Gastrocnemius medialis (tissue), 4 donors: ENCODE data around the gene KCNK3.

Source experiments
- POLR2A ChIP-seq, 2 donors: fragments of 450-650 bp; IDR thresholded peaks; one replicate each; pipeline ENCODE4 v1.6.1; 2017; ENCODE audit warnings: antibody characterized with exemption in 2 of 2, mild to moderate bottlenecking in 2 of 2, moderate library complexity in 2 of 2
- TF ChIP-seq, protein P1 (sequence below), 5 experiments: fragments of 450-650 bp in 3 of 5; fragments of 200-600 bp in 2 of 5; sonication (generic) in 2 of 5; IDR thresholded peaks in 4 of 5; conservative IDR thresholded peaks in 1 of 5; 1 replicate in 4 of 5; 2 replicates in 1 of 5; pipeline ENCODE4 v1.5.1; 2016 to 2019; ENCODE audit warnings: antibody characterized with exemption in 5 of 5, mild to moderate bottlenecking in 3 of 5, moderate library complexity in 3 of 5

DNA sequence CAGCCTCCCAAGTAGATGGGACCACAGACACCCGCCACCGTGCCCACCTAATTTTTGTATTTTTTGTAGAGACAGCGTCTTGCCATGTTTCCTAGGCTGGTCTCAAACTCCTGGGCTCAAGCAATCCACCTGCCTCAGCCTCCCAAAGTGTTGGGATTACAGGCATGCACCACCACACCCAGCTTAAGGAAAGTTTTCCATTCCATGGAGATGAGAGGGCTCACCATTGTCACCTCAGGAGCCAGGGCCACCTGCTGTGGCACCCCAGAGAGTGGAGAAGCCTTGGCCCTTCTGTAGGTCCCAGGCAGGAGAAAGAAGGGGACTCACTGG lies 76.2 kb downstream of the KCNK3 start:
- no peak for TF ChIP-seq POLR2A (IDR thresholded peaks at IDR 0.05)
- TF ChIP-seq, protein P1, sequence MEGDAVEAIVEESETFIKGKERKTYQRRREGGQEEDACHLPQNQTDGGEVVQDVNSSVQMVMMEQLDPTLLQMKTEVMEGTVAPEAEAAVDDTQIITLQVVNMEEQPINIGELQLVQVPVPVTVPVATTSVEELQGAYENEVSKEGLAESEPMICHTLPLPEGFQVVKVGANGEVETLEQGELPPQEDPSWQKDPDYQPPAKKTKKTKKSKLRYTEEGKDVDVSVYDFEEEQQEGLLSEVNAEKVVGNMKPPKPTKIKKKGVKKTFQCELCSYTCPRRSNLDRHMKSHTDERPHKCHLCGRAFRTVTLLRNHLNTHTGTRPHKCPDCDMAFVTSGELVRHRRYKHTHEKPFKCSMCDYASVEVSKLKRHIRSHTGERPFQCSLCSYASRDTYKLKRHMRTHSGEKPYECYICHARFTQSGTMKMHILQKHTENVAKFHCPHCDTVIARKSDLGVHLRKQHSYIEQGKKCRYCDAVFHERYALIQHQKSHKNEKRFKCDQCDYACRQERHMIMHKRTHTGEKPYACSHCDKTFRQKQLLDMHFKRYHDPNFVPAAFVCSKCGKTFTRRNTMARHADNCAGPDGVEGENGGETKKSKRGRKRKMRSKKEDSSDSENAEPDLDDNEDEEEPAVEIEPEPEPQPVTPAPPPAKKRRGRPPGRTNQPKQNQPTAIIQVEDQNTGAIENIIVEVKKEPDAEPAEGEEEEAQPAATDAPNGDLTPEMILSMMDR (IDR thresholded peaks at IDR 0.05 in 4 of 5, conservative IDR thresholded peaks at IDR 0.05 in 1 of 5): no peak
